Activated gamma-delta T cell (primary cell): ENCODE data around the gene MADCAM1.
"Not testable (repeated sequence)": the region's sequence is repeated elsewhere in the genome, so short reads cannot be mapped to it uniquely, and the experiment has no call there.

Experiments
- DNase-seq: peaks from one replicate; lab custom pipeline; 2025; lab: John Stamatoyannopoulos, UW

Gene MADCAM1

DNA sequence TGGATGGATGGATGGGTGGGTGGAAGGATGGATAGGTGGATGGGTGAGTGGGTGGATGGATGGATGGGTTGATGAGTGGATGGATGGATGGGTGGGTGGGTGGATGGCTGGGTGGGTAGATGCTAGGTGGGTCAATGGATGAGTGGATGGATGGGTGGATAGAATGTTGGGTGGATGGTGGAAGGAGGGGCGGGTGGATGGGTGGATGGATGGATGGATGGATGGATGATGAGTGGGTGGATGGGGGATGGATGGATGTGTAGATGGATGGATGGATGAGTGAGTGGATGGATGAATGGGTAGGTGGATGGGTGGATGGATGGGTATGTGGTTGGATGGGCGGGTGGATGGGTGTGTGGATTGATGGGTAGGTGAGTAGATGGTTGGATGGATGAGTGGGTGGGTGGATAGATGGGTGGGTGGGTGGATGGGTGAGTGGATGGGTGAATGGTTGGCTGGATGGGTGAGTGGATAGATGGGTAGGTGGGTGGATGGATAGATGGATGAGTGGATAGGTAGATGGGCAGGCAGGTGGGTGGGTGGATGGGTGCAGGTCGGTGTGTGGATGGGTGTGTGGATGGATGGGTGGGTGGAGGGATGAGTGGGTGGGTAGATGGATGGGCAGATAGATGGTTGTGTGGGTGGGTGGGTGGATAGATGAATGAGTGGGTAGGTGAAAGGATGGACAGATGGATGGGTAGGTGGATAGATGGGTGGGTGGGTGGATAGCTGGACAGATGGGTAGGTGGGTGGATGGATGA, 31.1 kb upstream of the MADCAM1 start:
- no peak for DNase-seq

DNA sequence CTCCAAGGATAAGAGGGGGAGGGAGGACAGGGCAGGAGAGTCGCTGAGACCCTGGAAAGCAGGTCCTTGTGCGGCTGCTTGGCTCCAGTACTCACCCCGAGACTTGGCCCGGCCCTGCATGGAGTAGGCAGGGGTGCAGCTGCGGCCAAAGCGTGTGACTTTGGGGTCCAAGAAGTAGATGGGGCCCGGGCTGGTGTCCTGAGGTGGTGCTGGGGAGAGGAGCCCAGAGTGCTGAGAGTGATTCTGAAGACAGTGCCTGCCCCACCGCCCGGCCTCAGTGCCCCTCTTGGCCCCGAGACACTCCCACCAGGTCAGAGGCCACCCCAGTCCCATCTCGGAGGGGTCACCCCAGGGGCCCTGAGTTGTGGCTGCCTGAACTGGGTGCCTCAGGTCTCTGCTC, 28.7 kb upstream of the MADCAM1 start:
- no peak for DNase-seq

DNA sequence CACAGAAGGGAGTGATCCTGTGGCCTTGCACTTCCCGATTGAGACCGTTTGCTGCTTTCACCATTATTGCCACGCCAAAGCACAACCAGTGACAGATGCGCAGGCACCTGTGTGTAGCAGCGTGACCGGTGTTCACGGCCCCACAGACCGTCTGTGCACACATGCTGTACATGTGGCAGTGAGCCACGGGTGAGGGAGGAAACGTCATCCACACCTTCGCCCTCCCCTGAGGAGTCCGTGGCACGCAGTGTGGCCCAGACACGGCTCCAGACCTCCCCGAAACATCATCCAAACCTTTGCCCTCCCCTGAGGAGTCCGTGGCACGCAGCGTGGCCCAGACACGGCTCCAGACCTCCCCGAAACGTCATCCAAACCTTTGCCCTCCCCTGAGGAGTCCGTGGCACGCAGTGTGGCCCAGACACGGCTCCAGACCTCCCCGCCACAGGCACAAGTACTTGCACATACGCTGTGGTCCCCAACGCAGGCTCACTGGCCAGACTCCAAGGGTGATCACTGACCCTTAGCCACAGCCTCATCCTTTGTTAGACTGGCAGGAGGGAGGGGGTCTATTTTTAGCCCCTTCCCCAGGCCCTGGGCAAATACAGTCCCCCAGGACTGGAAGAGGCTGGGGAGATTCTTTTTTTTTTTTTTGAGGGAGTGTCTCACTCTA, 27.6 kb upstream of the MADCAM1 start:
- DNase-seq, result no peak

DNA sequence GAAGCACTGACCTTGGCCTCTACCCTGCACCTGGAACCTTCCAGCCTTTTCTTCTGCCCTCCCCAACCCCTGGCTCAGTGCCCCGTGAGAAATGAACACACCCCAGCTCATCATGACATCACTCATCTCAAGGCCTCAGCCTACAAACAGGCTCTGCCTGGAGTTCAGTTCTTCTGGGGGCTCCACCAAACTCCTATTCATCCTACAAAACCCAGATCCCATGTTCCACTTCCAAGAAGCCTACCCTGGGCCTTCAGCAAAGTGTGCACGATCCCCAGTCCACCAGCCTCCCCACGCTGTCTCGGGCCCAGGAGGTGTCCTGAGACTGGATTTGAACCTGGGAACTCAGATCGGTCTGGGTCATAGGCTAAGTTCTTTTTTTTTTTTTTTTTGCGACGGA, 26.5 kb upstream of the MADCAM1 start:
- DNase-seq, result no peak

DNA sequence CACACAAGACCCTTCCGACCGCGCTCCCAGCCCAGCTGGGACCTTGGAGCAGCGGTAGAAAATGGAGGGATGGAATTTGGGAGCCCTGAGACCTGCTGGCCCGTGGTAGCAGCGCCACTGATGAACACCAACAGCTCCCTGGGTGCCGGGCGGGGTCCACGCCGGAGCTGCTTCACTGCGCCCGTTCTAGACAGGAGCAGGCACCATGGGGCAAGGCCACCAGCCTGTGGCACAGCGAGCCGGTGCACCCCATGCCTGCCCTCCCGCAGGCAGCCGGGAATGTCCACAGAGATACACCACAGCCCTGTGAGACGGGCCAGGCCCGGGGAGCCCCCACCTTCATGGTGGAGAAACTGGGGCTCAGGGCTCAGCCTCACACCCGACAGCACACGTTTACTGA, 25.6 kb upstream of the MADCAM1 start:
- DNase-seq, result no peak

DNA sequence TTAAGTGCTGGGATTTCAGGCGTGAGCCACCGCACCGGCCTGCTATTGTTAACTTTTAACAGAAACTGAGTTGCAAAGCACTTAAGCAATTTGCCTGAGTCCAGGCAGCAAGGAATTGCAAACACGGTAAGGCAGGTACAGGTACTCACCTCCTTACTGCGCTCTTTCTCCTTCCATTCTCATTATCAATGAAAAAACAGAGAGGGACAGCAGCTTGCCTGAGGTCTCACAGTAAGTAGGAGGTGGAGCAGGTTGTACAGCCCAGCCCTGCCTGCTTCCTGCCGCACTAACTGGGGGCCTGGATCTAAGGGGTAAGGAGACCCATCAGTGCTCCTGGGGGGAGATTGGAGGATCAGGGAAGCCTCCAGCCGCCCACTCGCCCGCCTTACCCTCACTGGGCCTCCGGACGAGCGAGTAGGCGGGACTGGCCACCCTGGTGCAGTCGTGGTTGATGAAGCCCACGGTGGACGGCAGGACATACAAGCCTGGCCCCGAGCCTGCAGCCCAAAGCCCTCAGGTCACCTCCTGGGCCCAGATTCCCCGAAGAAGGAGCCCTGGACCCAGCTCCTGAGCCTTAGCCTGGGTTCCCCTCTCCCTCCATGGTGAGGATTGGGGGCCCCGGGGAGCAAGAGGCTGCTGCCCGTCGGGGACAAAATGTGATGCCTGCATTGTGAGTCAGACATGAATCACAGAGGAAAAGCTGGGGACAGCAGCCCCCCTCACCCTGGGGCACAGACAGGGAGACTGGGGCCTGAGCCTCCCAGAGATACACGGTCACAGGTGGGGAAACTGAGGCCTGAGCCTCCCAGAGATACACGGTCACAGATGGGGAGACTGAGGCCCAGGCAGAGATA, 24.1 kb upstream of the MADCAM1 start:
- no peak for DNase-seq

DNA sequence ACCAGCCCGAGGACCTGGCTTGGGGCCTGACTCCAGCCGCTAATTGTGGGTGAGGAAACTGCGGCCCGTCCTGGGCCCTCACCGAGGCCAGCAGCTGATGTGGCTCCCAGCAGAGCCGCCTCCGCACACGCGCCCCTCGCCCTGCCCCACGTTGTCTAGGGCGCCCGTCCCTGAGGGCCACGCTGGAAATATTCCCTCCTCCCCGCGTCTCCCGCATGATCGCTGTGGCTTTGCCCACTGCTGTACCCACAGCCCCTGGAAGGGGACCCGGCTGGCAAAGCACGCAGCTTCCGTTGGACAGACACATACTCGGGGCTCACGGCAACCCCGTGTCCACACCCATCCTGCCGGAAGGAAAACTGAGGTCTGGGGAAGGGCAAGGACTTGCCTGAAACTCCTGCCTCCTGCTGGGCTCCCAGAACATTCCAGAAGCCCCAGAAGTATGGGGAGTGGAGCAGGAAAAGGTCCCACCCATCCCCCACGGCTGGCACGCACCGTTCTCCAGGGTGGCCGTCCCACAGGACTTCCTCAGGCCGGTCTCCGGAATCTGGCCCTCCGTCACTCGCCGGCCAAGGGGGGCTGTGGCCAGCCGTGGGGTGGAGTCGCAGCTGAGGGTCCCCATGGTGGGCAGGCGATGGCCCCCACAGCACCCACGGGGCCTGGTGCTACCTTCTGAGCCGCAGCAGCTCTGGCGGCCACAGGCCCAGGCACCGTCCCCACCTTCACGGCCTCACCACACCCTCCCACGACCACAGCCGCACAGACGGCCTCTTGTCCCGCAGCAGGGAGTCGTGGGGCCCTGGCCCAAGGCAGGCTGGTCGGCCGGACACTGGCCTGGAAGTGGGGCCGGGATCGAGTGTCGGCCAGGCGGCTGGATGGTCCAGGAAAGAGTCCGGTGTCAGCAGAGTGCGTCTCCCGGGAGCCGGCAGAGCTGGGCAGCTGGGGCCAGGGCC, 21.9 kb upstream of the MADCAM1 start:
- no peak for DNase-seq

DNA sequence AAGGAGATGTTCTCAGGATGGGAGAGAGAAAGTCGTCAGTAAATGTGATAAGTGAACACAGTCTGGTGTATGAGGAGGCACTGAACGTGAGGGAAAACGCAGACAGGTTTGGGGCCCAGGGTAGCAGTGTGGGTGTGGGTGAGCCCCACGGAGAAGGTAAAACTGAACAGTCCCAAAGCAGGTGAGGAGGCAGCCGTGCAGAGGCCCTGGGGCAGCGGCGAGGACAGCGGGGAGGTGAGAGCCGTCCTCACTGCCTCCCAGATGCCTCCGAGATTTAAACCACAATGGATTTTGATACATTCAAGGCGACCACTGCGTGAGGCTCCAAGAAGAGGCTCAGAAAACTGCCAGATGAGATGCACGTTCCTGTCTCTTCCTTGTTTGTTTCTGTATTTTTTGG, 20.9 kb upstream of the MADCAM1 start:
- DNase-seq, result no peak

DNA sequence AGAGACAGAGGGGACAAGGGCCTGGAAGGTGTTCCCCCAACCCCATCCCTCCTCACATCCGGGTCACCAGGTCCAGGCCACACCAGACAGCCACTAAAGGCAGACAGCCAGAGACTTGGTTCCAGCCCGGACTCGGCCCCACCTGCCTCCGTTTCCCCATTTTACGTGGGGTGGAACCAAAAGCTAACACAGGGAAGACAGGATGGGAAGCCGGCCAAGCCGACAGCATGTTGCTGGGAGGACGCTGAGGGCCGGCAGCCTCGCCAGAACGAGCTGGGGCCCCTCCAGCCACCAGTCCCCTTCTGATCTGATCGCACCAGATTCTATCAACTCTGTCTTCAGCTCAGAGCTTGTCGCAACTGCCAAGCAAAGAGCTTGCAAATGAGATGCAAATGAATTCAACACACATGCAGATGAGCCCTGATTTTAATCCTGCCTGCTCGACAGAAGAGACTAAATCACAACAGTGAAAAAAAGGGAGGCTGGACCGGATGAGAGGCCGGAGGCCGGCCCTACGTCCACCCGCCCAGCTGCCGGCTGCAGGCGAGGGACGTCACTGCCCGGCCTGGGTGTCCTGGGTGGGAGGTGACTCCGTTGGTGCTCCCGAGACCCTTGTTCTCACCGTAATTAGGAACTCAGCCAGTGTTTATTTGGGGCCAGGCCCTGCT, 17.9 kb upstream of the MADCAM1 start:
- no peak for DNase-seq

DNA sequence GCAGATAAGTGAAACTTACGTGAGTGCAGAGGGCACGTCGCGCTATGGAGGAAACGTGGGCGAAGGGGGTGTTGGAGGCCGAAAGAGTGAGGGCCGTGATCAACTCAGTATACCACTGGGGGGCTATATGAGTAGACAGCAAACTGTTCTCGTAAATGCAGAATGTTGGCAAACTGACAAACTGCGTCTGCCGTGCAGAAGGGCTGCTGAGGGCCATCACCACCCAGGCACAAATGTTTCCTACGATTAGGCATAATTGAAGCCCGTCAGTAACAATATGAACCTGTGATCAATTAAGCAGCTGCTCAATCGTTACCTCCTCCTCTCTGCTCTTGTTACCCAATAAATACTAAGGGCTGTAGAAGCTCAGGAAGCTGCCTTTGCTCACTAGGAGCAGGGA, 17.3 kb upstream of the MADCAM1 start:
- DNase-seq, result no peak

DNA sequence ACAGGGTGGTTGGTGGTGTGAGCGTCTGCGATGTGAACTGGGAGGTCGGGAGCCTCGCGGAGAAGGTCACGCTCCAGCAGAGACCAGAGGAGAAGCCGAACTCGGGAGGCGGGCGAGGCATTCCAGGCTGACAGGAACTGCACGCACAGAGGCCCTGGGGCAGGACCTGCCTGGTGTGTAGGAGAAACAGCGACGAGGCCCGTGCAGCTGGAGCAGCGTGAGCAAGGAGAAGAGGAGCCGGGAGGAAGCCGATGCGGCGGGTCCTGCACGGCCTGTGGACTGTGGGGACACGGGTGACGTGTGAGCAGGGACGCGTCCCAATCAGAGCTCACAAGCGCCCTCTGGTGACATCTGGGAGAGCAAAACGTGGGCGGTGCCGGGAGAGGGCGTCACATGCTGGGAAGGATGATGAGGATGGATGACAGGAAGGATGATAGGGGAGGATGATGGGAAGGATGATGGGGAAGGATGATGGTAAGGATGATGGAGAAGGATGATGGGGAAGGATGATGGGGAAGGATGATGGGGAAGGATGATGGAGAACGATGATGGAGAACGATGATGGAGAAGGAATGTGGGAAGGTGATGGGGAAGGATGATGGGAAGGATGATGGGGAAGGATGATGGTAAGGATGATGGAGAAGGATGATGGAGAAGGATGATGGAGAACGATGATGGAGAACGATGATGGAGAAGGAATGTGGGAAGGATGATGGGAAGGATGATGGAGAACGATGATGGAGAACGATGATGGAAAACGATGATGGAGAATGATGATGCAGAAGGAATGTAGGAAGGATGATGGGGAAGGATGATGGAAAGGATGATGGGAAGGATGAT, 16.1 kb upstream of the MADCAM1 start:
- DNase-seq, result no peak

DNA sequence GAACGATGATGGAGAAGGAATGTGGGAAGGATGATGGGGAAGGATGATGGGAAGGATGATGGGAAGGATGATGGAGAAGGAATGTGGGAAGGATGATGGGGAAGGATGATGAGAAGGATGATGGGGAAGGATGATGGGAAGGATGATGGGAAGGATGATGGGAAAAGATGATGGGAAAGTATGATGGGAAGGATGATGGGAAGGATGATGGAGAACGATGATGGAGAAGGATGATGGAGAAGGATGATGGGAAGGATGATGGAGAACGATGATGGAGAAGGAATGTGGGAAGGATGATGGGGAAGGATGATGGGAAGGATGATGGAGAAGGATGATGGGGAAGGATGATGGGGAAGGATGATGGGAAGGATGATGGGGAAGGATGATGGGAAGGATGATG, 15.2 kb upstream of the MADCAM1 start:
- DNase-seq, result not testable (repeated sequence)

DNA sequence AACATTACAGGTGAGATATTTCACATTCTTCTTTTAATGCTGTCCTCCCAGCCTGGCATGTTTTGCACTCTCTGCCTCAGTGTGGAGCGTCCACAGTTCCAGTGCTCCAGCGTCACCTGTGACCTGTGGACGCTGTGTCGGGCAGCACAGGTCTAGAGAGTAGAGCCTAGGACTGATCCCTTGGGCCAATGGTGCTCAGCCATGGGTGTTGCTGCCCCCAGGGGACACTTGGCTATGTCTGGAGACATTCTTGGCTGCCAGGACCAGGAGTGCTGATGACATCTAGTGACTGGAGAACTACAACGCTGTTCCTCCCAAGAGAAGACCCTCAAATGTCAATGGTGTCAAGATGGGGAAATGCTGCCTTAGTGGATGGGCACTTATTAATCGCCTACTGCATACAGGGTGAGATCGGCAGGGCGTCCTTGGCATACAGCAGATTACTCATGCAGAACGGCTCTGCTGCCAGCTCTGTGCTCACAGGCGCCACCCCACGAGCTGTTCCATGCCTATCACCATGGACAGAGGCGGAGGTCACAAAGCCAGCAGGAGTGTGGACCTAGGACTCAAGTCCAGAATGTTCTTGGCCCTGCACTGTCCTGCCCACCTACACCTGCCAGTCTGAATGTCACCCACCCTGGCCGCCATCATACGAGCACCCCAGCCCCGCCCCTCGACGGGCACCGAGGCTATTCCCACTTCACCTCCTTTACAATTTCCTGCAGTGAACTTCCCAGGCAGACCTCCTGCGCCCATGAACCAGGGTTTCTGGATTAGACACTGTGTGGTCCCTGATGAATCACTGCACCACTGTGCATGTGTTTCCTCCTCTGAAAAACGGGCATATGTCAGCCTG, 13.9 kb upstream of the MADCAM1 start:
- no peak for DNase-seq

DNA sequence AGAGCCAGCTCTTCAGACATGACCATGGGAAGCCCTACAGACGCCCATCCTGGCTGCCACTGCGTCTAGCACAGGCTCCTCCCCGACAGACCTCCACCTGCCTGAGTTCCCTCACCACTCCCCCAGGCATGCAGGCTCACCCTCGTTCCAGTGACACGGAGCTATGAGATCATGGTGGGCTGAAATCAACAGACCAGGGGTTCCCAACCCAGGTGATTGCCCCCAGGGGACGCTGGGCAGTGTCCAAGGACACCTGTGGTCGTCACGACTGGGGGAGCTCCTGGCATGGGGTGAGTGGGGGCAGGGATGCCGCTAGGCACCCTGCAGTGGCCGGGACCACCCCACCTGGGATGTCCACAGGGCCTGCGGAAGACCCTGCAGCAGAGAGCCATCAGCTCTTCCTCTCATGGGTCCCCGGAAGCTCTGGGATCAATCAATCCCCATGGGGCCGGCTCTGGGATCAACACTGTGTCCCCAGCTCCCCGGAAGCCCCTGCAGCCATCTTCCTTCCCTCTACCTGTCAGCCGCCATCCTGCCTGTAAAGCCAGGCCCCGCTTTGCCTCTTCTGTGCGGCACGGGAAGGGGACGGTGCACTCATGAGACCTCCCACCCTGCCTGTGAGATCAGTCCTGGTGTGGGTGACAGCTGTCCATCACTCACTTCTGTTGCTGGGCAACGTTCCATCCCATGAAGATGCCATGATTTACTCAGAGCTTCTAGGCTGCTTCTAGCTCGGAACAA, 12.8 kb upstream of the MADCAM1 start:
- DNase-seq, result no peak

DNA sequence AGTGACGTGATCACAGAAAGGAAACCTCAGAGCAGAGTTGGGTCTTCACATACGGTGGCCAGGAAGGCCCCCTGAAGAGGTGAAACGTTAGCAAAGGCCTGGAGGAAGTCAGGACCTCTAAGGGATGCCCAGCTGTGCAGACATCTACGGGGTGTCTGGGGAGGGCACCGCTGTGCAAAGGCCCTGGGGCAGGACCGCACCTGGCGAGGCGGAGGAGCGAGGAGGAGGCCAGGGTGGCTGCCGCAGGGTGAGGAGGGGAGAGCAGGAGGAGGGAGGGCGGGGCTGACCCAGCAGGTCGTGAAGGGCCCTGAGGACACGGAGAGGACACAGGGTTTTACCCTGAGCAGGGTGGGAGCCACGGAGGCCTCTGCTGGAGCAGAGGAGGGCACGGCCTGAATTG, 11.8 kb upstream of the MADCAM1 start:
- DNase-seq, result no peak

DNA sequence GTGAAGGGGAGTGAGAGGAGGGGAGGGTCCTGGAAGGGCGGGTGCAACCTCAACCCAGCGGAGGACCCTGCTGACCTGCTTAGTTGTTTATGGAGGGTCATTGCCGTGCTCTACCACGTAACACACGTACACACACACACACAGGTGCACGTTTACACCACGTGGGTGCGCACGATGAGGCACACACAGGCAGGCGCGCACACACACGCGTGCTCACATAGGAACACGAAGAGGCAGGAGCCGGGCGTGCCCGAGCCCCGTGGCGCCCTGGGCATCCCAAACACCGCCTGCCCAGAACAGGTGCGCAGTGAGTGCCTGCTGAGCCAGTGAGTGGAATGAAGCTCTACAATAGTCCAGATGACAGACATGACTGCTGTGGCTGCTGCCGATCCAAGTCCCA, 11.2 kb upstream of the MADCAM1 start:
- DNase-seq, result no peak

DNA sequence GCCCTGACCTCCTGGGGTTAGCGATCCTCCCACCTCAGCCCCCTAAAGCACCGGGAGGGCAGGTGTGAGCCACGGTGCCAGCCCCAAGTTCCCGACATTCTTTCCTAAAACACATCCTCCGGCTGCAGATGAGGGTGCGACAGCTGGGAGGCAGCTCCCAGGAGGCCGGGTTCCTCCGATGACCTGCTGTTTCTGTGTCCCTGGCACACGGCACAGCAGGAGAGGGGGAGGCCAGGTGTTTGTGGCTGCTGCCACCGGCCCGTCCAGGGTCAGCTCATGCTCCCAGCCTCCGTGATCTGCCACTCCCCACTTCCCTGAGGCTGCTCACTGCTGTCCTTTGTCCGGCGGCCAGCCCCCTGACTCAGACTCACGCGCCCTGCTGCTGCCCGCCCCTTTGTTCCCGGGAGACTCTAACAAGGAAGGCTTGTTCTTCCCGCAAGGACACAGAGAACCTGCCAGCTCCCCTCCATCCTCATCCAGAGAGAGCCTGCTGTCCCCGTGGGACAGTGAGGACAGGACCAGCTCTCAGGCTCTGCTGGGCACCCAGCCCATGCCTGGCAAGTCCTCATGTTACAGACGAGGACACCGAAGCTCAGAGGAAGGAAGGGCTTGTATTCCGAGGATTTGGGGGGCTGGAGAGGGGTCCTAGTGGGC, 10.6 kb upstream of the MADCAM1 start:
- no peak for DNase-seq
